CD4-positive, alpha-beta T cell treated with Interleukin-6 for 4 hours (primary cell): ENCODE data around the gene BAIAP2.
"Not testable (repeated sequence)": the region's sequence is repeated elsewhere in the genome, so short reads cannot be mapped to it uniquely, and the experiment has no call there.

Source experiments
- DNase-seq: peaks from one replicate; pipeline ENCODE4 v3.0.0-alpha.2; 2020; ENCODE audit warnings: mixed read lengths

Gene BAIAP2

DNA sequence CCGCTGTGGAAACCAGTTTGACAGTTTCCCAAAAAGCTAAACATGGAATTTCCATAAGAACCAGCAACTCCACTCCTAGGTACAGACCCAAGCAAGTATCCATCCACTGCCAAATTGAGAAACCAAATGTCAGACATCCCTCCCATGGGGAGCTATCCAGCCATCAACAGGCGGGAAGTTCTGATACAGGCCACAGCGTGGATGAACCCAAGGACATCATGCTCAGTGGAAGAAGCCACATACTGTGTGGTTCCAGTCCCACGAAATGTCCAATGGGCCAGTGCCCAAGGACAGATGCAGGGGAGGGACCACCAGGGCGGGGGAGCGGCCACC lies 12.6 kb upstream of the BAIAP2 start:
- DNase-seq: no peak

DNA sequence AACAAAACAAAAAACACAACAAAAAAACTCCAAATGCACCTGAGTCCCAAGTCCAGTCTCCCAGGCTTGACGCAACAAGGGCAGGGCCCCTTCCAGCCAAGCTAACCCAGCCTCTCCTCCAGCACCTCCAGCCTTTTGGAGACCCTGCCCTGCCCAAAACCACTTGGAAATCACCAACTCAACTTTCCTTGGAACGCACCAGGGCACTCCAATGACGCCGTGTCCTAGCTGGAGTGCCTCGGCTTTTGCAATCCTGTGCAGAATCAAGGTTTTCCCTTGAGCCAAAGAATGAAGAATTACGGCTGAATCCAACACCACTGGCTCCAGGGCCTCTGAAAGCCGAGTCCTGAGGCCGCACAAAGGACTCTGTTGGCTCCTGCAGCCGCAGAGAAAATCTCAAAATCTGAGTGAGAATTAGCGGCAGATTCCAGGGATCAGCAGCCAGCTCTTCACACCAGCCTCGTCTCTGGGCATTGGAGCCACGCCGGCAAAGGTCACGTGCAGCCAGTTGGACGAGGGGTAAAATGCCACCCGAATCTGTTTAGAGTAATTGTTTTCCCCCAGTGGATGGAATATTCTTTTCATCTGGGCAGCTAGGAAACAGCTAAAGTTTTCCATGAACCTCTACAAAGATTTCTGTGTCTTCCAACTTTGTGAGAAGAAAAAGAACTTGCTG lies 9.7 kb upstream of the BAIAP2 start:
- no peak for DNase-seq

DNA sequence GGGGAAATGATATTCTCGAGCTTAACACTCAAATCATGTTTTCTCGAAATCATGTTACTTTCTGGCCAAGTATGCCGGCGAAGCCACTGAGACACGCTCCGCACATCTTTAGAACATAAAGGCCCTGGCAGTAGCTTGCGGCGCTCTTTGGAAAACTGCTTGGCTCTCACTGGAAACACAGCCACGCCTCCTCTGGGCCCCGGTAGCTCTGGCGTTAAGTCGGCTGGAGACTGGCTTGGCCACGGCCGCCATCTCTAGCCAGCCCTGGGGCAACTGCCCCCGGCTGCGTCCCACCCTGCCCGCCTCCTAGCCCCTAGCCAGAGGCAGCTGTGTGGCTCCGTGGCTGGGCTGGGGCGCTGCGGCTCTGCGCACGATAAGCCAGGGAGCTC lies 9.2 kb upstream of the BAIAP2 start:
- no peak for DNase-seq

DNA sequence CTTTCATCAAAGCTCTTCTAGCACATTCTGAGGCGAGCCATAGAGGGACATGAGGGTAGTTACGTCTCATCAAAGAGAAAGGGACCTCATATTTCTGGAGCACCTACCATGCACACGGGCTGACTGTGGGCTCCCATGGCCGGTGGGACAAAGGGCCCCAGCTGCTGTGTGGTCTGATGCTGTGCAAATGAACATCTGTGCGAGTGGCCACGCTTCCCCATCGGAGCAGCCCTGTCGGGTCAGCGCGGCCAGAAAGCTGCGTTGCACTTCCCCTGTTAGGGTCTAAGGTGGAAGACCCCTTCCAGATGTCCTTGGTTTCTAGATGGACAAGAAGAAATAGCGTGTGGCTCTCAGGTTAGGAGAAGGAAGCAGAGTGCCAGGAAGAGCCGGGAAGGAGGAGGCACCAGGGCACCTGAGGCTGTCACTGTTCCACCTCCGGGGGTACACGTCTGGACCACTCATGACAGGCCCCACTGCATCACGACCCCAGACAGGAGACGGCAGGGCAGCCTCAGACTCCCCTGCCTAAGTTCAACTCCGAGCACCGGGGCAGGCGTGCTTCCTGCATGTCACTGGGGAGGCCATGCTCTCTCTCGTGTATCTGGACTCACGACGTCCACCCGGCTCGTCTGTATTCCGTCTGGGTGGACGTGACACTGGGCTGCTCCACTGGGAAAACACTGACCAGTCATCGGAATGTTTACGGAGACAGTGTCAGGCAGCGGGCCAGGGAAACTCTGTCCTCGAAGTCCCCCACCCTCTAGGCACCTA lies 8.5 kb upstream of the BAIAP2 start:
- no peak for DNase-seq

DNA sequence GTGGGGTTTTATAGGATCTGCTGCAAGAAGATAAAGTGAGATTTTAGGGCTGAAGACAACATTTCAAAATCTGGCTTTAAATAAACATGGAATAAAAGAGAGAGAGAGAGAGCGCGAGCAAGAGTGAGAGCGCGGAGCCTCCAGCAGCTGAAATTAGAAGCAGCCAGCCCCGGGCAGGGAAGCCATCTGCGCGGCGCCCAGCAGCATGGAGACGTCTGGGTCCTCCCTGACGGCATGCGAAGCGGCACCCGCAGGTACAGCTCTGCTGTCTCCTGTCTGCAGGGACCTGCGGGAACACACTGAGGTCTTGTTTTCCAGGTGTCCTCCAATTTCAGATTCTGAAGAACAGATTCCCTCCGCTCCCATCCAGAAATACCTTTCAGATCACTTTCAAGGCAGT lies 7.9 kb upstream of the BAIAP2 start:
- DNase-seq: no peak

DNA sequence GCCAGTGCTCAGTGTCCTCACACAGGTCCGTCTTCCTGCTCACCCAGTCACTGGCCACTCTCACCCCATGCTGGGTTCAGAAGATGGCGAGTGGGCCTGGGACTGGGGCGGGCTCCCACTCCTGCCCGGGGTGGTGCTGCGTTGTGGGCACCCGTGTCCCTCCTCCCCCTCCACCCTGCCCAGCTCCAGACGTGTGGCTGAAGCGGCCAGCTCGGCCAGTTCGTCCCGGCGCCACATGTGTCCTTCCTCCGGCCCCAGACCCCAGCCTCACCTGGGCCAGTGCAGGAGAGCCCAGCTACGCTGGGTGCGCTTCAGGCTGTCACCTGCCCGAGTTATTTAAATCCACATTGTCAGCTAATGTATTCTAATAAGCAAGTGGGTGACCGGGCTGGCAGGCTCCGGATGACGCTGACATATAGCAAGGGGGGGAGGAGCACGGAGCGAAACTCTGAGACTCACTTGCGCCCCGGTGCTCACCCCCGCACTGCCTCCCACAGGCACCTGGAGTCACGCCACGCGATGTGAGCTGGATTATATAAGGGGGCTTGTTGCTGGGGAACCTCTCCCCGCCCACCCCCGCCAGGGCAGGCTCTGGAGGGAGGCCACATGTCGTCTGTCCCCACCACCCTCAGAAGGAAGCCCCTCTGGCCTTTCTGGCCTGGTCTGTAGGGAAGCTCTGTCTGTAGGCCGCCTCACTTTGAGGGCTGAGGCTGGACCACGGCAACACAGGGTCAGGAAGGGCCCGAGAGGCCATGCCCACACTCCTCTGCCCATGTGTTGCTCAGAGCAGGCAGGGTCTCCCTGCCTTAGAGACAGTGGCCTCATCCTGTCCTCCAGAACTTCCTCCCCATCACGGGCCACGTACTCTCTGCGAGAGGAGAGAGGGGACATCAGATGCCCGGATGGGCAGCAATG lies 7.1 kb upstream of the BAIAP2 start:
- DNase-seq: no peak

DNA sequence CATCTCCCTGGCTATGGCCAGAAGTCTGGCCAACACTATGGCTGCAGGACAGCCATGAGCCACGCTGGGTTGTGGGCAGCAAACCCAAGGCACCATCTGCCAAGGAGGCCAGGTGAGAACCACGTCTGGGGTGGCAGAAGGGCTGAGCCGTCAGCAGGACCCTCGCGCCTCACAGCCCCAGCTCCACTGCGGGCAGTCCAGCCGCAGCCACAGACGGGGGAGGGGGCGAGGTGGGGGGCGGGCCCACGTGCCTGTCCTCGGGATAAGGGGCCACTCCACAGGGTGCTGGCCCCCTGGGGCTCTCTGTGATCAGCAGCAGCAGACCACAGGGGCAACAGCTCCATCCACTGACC lies 6.5 kb upstream of the BAIAP2 start:
- no peak for DNase-seq

DNA sequence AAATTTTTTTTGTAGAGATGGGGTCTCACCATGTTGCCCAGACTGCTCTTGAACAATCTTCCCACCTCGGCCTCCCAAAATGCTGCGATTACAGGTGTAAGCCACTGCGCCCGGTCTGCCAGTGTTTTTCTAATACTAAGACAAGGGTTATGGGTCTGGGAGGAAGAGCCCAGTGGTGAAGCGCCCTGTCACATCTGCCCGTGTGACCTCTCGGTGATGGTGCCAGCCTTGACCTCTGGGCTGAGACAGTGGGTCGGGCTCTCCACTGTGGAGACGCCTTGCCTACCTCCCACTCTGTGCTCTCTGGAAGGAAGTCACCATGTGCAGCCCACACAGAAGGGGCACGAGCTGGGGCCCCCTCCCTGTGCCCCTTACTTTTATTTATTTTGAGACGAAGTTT lies 5.1 kb upstream of the BAIAP2 start:
- DNase-seq: no peak

DNA sequence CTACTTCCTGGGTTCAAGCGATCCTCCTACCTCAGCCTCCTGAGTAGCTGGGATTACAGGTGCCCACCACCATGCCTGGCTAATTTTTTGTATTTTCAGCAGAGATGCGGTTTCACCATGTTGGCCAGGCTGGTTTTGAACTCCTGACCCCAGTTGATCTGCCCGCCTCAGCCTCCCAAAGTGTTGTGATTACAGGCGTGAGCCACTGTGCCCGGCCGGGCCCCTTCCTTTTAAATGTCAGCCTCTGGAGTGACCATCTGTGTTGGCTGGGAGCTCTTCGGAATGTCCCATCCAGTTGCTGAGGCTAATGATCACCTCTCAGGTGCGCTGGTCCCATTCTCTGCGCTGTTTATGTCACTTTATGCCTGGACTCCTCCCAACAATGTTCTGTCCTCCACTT lies 4.6 kb upstream of the BAIAP2 start:
- not testable (repeated sequence) for DNase-seq

DNA sequence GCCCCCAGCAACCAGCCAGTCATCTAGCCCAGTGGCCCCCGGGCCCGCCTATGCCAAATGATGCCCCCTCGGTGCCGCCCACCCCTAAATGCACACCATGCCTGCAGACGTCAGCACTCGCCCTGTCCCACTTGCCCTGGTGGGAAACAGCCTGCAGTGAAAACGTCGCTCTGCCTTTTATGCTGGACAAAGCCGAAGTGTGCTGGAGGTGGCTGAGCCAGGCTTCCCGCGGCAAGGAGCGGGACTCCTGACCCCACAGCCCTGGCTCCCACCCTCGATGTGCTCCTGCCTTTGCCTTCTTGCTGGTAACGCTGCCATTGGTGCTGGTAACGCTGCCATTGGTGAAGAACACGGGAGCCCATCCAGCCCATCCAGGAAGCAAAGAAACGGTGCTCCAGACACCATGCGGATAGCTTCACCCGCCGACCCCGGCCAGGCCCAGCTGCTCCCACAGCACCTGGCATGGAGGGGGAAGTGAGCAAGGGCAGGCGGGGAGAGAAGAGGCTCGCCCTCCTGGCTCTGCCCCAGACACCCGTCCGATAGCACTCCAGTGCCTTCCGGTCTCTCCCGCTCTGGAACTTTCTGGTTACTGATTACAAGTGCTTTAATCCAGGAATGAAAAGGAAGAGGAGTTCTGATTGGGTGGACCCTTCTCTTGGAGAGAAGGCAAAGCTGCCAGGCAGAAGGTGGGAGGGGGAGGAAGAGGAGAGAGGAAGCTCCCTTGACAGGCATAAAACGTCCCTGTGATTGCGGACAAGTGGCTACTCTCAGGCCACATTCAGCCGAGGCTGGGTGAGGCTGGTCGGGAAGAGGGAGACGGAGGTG lies 4.0 kb upstream of the BAIAP2 start:
- DNase-seq: no peak

DNA sequence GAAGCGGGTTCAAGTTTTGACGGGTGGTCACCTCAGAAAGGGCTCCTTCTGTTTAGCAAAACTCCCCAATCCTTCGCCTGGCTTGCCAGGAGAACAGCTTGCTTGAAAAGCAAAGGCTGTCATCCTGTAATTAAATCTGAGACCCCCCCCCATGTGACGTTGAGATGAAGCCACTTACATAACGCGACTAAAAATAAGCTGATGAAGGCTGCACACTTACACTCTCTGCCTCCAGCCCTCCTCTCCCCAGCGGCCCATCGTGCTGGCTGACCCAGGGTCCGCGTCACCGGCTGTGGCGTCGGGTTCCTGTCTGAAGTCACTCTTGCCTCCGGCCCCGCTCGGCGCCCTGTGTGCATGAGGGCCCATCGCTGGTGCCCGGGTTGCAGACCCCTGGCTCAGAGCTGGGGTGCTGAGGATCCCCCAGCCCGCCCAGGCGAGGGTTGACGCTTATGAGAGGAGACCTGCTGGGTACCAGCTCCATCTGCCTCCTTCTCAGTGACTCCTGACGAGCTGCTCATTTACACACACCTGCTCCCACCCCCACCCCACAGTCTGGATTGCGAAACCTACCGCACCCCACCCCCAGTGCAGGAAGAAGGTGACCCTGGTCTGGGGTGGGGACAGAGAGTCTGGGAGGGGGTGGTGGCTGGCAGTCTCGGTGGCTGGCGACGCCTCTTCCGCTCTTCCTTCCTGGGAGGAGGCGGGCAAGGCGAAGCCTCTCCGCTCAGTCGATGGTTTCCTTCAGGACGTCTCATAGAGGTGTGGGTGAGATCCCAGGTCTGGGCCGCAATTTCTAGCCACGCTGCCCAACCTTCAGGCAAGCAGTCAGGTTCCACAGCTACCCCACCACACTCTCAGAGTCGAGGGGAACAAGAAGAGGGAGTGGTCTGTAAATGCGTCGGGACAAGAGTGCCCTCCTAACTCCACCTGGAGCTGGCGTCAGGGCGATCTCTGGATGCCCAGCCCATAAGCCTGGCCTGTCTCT lies 3.1 kb upstream of the BAIAP2 start:
- DNase-seq: no peak

DNA sequence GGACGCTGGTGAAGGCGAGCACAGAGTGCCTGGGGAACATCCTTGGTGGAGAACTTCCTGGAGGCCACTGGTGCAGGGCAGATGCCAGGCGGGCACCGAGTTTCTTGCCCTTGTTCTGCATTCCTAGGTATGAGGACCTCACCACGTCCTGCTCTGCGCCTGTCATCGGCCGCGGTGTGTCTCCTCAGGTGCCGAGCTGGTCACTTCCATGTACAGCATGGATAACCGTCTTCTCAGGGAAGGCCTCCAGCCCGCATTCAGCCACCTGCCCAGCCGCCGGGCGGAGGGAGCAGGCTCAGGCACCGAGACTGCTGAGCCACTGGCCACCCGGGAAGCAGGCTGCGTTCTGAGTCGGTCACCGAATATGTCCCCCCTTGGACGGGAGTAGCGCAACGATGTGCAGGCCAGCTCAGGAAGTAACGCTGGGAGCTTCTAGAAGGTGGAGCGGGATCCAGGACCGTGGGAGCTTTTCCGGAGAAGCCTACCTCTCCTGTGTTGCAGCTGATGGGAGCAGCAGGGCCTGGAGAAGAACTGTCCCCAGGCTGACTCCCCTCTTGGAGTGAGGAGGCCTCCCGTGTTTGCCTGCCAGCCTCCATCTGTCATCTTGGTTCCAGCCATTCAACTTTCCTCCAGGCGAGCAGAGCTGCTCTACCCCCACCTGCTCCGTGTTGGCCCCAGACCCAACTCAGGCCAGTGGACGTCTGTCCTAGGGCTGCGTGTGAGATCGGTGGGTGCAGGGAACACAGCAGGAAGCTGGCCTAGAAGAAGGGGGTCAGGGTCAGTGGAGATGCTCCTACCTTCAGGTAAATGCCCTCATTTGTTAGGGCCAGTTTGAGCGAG lies 2.1 kb upstream of the BAIAP2 start:
- DNase-seq: no peak

DNA sequence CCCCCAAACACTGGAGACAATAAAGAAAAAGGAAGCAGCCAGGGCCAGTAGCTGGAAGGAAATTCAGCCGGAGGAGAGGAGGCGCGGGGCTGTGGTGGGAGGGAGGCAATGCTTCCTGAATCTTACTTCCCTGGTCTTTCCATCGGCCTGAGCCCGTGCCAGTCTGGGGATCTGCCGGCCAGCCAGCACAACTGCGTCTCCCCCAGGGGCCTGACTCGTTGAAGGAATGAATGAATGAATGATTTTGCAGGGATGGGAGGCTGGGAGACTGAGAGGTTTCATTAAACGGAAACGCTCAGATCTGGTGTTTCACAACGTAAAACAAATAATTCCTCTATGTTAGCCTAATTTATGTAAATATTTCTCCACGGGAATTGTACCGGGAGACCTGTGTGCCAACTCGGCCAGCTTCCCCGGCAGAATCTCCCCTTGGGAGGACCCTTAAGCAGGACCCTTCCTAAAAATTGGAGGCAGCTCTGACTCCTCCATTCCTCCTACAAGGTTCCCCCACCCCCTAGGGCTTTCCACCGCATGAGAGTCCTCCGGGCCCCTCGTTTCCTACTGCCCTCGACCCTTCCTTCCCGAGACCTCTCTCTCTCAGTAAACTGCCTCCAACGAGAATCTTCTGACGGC lies 1.3 kb upstream of the BAIAP2 start:
- no peak for DNase-seq

DNA sequence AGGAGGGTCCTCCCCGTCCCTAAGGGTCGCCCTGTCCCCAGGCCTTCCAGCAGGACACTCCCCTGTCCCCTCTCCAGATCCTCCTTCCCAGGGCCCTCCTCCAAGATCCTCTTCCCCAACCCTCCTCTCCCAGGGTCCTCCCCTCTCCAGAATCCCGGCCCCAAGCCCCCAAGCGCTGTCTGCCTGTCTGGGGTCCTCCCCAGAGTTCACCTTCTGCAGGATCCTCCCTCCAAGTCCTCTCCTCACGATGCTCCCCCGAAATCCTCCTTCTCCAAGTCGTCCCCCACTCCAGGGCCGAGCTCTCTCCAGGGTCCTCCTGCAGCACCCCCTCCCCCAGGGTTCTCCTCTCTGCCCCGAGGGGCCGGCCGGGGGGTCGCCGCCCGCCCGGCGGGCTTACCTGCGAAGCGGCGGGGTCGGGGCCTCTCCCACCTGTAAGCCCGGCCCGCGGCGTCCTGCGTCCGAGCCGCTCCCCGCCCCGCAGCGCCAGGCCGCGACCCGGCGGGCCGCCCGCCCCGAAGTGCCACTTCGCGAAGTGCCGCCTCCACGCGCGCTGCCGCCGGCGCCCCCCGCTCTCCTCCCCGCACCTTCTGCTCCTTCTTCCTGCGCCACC lies 678 bp upstream of the BAIAP2 start:
- no peak for DNase-seq

DNA sequence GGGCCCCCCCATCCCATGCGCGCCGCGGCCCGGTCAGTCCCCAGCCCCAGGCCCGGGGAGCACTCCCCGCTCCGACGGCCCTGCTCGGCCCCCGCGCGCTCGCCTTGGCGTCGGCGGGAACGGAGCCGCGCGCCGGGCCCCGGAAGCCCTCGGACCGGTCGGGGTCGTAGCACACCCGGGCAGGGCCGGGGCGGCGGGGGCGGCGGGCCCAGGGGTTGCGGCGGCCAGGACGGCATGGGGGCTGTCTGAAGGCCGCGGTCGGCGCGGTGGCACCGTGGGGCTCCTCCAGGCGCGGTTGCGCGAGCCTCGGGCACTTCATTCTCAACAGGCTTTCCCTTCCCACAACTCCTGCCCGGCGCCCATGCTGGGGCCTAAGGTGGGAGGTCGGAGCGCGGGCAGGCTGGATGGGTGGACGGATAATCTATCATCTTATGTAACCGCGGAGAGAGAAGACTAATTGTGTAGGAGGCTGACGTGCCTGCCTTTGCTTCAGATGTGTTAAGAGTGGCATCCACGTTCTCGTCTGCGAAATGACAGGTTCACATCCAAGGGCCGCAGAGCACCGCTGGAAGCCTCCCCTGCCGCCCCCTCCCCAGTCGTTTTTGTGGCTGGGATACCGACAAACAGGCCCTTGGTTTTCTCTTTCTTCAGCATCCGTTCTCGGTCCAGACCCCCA lies 708 bp downstream of the BAIAP2 start:
- DNase-seq: no peak

DNA sequence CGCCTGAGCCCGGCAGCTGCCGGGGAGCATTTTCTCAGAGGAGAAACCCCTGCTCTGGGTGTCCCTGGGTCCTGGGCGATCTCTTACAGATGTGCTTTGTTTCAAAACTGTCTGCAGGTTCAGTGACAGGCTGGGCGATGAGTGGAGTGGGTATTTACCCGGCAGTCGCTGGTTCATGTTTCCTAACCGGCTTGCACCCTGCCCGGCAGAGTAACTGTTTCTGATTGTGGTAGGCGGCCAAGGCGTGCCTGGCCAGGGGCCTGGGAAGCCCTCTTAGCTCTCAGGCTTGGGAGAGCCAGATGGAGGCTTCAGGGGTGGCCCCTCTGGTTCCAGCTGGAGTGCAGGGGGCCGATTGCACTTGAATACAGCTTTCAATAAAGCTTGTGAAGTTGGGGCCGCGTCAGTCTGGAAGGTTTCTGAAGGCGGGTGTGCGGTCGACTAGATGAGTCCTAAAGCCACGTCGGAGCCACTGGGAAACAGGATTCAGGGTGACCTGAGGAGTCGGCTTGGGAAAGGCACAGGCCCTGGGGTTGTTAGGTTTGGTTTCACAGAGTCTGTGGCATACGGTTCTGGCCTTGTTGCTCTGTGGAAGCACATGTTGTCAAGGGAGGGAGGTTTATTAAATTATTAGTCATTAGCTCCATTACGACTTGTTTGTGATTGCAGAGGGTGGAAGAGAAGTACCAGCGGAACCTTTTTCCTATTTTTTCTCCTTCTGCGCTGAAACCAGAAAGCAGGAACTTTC lies 1.4 kb downstream of the BAIAP2 start:
- no peak for DNase-seq

DNA sequence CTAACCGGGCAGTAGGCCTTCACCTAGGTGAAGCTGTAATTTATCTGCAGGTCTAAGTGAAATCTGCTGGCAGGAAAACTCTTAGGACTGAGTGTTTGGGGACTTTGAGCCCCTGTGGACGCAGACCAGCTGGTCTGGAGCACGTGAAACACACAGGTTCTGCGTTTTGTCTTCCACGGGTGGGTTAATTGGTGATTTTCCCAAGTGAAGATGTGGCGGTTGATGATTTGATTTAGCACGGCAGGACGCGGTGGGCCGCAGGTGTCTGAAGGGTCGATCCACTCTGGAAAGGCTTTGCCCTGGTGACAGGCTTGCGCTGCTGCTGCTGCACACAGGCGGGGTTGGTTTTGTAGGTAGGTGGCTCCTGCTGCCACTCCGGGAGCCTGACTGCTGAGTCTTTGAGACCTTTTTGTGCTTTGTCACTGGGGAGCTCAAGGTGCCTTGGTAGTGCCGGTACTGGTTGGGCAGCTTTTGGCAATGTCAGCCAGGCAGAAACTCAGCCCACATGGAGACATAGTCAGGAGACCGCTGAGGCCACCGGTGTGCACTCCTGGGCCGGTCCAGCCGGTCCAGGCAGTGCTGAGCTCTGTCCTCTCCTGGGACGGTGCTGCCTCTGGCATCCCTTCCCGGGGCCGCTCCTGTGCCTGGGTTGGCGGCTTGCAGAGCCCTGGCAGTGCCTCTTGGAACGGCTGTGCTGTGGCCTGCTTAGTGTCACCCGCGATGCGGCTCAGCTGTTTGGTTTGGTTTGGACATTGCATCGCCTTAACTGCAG lies 2.3 kb downstream of the BAIAP2 start:
- no peak for DNase-seq
